ENCODE data around the gene KIF5A.

GRCh38 chr12:57522887-57523705, 26.7 kb upstream of the KIF5A start:
- no peak for TF ChIP-seq CTCF (IDR thresholded peaks at IDR 0.05)
- TF ChIP-seq EZH2 (IDR thresholded peaks at IDR 0.05; ENCODE audit: borderline replicate concordance, insufficient read depth, low read depth, low read length, poor library complexity, severe bottlenecking) = no peak
